C4-2B (cell line): ENCODE measurements around the gene ARMC10.
"Not testable (repeated sequence)": the region's sequence is repeated elsewhere in the genome, so short reads cannot be mapped to it uniquely, and the experiment has no call there.

Experiments used
- CTCF ChIP-seq: fragments of 450-650 bp; conservative IDR thresholded peaks from 2 replicates; pipeline ENCODE4 v1.5.1; 2017; ENCODE audit warnings: mild to moderate bottlenecking
- ZFX ChIP-seq: fragments of 450-650 bp; IDR thresholded peaks from 2 replicates; pipeline ENCODE4 v1.6.1; 2017

- not testable (repeated sequence) for TF ChIP-seq CTCF, ZFX
Observed at GRCh38 chr7:103037823-103038739, 36.9 kb upstream of the ARMC10 start.
